ENCODE results near the gene ABCB1. TPM values are rescaled to one million over a fixed set of nuclear protein-coding genes. Genes with fewer than 3 reads are reported as not detected.
"Not testable (repeated sequence)": the region's sequence is repeated elsewhere in the genome, so short reads cannot be mapped to it uniquely, and the experiment has no call there.

Gene ABCB1
- total RNA-seq, 4 donors from 2014 or later, result 2.8 to 109 (median 61.1) TPM

- H3K4me1 ChIP-seq, result peaks cover 0 to 21% (median 14%) of the 10 kb centered on the region in 4 donors
- DNase-seq, result no peak
- H3K9me3 ChIP-seq, result no peaks in the 10 kb centered on the region
- H3K27me3 ChIP-seq, result peaks cover 8% of the 10 kb centered on the region
- intact Hi-C loops (cut with DNase I; ENCODE audit: low total_unique reads) (no loop called here), in situ Hi-C loops (cut with MboI; ENCODE audit: low pct_ligation_motif_present in 1 of 4, low pct_unique_long_range_greater_than_20kb in 1 of 4, low sequenced_read_pairs in 3 of 4) (no loop called here)
- H3K36me3 ChIP-seq, result no peaks in the 10 kb centered on the region
- H3K4me3 ChIP-seq, result no peak overlapping the region
- no peak for TF ChIP-seq POLR2AphosphoS5 (IDR thresholded peaks at IDR 0.05)
- no peak for TF ChIP-seq EP300 (IDR thresholded peaks at IDR 0.05; ENCODE audit: low read depth)
- no peak for TF ChIP-seq POLR2A (IDR thresholded peaks at IDR 0.05)
- TF ChIP-seq CTCF (IDR thresholded peaks at IDR 0.05), result no peak
- 50 to 57% methylated on average over 2 of the region's 2 CpGs for WGBS, 2 donors (ENCODE audit: low coverage in 1 of 2)
- H3K27ac ChIP-seq, result peak overlapping the region in 2 of 4 donors; percentile 13
These were observed 126.7 kb downstream of the ABCB1 start for GRCh38 chr7:87473986-87474385.

- peaks cover 0 to 21% (median 14%) of the 10 kb centered on the region in 4 donors for H3K4me1 ChIP-seq
- H3K27ac ChIP-seq, result no peak overlapping the region
- 78 to 81% methylated on average over 2 of the region's 2 CpGs for WGBS, 2 donors (ENCODE audit: low coverage in 1 of 2)
- intact Hi-C loops (cut with DNase I; ENCODE audit: low total_unique reads) (no loop called here), in situ Hi-C loops (cut with MboI; ENCODE audit: low pct_ligation_motif_present in 1 of 4, low pct_unique_long_range_greater_than_20kb in 1 of 4, low sequenced_read_pairs in 3 of 4) (no loop called here)
- H3K36me3 ChIP-seq, result no peaks in the 10 kb centered on the region
- no peak for TF ChIP-seq EP300 (IDR thresholded peaks at IDR 0.05; ENCODE audit: low read depth)
- TF ChIP-seq CTCF (IDR thresholded peaks at IDR 0.05), result no peak
- no peak for TF ChIP-seq POLR2AphosphoS5 (IDR thresholded peaks at IDR 0.05)
- TF ChIP-seq POLR2A (IDR thresholded peaks at IDR 0.05), result no peak
- no peak overlapping the region for H3K4me3 ChIP-seq
- H3K9me3 ChIP-seq, result no peaks in the 10 kb centered on the region
- no peak for DNase-seq
- H3K27me3 ChIP-seq, result peaks cover 8% of the 10 kb centered on the region
These were observed 127.5 kb downstream of the ABCB1 start for GRCh38 chr7:87473192-87473591.

GRCh38 chr7:87471473-87471872 is 129.2 kb downstream of the ABCB1 start:
- peaks cover 8% of the 10 kb centered on the region for H3K27me3 ChIP-seq
- peaks cover 0 to 21% (median 14%) of the 10 kb centered on the region in 4 donors for H3K4me1 ChIP-seq
- 83 to 87% methylated on average over 2 of the region's 2 CpGs for WGBS, 2 donors (ENCODE audit: low coverage in 1 of 2)
- TF ChIP-seq EP300 (IDR thresholded peaks at IDR 0.05; ENCODE audit: low read depth), result no peak
- TF ChIP-seq CTCF (IDR thresholded peaks at IDR 0.05), result no peak
- no peak for TF ChIP-seq POLR2A (IDR thresholded peaks at IDR 0.05)
- no peak for TF ChIP-seq POLR2AphosphoS5 (IDR thresholded peaks at IDR 0.05)
- no peak for DNase-seq
- no peaks in the 10 kb centered on the region for H3K9me3 ChIP-seq
- no peaks in the 10 kb centered on the region for H3K36me3 ChIP-seq
- in situ Hi-C loops (cut with MboI; ENCODE audit: low pct_ligation_motif_present in 1 of 4, low pct_unique_long_range_greater_than_20kb in 1 of 4, low sequenced_read_pairs in 3 of 4), result no loop called here
- no peak overlapping the region for H3K27ac ChIP-seq
- H3K4me3 ChIP-seq, result no peak overlapping the region
- intact Hi-C loops (cut with DNase I; ENCODE audit: low total_unique reads), result no loop called here

DNA sequence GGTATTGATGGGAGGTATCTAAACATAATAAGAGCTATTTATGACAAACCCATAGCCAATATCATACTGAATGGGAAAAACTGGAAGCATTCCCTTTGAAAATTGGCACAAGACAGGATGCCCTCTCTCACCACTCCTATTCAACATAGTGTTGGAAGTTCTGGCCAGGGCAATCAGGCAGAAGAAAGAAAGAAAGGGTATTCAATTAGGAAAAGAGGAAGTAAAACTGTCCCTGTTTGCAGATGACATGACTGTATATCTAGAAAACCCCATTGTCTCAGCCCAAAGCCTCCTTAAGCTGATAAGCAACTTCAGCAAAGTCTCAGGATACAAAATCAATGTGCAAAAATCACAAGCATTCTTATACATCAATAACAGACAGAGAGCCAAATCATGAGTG is 131.5 kb downstream of the ABCB1 start:
- H3K4me1 ChIP-seq; H3K4me3 ChIP-seq; DNase-seq; H3K9me3 ChIP-seq; in situ Hi-C loops (cut with MboI; ENCODE audit: low pct_ligation_motif_present in 1 of 4, low pct_unique_long_range_greater_than_20kb in 1 of 4, low sequenced_read_pairs in 3 of 4); H3K36me3 ChIP-seq; intact Hi-C loops (cut with DNase I; ENCODE audit: low total_unique reads); H3K27me3 ChIP-seq; H3K27ac ChIP-seq: not testable (repeated sequence)

DNA sequence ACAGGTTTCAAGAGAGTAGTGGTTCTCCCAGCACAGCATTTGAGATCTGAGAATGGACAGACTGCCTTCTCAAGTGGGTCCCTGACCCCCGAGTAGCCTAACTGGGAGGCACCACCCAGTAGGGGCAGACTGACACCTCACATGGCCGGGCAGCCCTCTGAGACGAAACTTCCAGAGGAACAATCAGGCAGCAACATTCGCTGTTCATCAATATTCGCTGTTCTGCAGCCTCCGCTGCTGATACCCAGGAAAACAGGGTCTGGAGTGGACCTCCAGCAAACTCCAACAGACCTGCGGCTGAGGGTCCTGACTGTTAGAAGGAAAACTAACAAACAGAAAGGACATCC is 135.2 kb downstream of the ABCB1 start:
- DNase-seq; in situ Hi-C loops (cut with MboI; ENCODE audit: low pct_ligation_motif_present in 1 of 4, low pct_unique_long_range_greater_than_20kb in 1 of 4, low sequenced_read_pairs in 3 of 4); H3K4me1 ChIP-seq; intact Hi-C loops (cut with DNase I; ENCODE audit: low total_unique reads); H3K27ac ChIP-seq; H3K36me3 ChIP-seq; H3K27me3 ChIP-seq; H3K9me3 ChIP-seq; H3K4me3 ChIP-seq: not testable (repeated sequence)
- 79% methylated on average over 7 of the region's 7 CpGs; no CpG with 5 or more reads in 1 of the 2 donors for WGBS, 2 donors (ENCODE audit: low coverage in 1 of 2)

DNA sequence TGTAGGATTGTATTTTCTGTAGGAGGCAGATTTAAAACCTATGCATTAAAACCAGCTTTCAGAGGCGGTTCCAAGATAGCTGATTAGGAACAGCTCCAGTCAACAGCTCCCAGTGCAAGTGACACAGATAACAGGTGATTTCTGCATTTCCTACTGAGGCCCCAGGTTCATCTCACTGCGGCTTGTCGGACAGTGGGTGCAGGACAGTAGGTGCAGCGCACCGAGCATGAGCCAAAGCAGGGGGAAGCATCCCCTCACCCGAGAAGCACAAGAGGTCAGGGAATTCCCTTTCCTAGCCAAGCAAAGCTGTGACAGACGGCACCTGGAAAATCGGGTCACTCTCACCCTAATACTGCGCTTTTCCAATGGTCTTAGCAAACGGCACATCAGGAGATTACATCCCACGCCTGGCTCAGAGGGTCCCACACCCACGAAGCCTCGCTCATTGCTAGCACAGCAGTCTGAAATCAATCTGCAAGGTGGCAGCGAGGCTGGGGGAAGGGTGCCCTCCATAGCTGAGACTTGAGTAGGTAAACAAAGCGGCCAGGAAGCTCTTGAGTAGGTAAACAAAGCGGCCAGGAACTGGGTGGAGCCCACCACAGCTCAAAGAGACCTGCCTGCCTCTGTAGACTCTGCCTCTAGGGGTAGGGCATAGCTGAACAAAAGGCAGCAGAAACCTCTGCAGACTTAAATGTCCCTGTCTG is 135.7 kb downstream of the ABCB1 start:
- H3K4me1 ChIP-seq; intact Hi-C loops (cut with DNase I; ENCODE audit: low total_unique reads); H3K9me3 ChIP-seq; H3K27ac ChIP-seq; in situ Hi-C loops (cut with MboI; ENCODE audit: low pct_ligation_motif_present in 1 of 4, low pct_unique_long_range_greater_than_20kb in 1 of 4, low sequenced_read_pairs in 3 of 4); H3K27me3 ChIP-seq; H3K4me3 ChIP-seq; H3K36me3 ChIP-seq: not testable (repeated sequence)
- 67 to 71% methylated on average over 1 to 16 of the region's 16 CpGs for WGBS, 2 donors (ENCODE audit: low coverage in 1 of 2)
- DNase-seq, result peak; percentile 21

Data from transverse colon (tissue), 4 donors.